Prostate gland (tissue), 2 donors: ENCODE results near the gene ARL5C. TPM values are rescaled to one million over a fixed set of nuclear protein-coding genes. Genes with fewer than 3 reads are reported as not detected.
"Not testable (repeated sequence)": the region's sequence is repeated elsewhere in the genome, so short reads cannot be mapped to it uniquely, and the experiment has no call there.

Experiments
- DNase-seq: peaks from one replicate; pipeline ENCODE4 v3.0.0-alpha.2; 2019; ENCODE audit warnings: low spot score
- H3K27ac ChIP-seq, 2 donors: fragments of 200-600 bp; sonication (generic); 2 replicates each; pipeline ENCODE4 v1.5.1; 2017 to 2019
- H3K27me3 ChIP-seq: fragments of 200-600 bp; sonication (generic); replicated peaks from 2 replicates; pipeline ENCODE4 v1.5.1; 2019; ENCODE audit not compliant: insufficient read depth
- H3K36me3 ChIP-seq, 2 donors: fragments of 200-600 bp; sonication (generic); 1 replicate in 1 of 2; 2 replicates in 1 of 2; pipeline versions ENCODE4 v1.5.1 to v1.8.1; 2017 to 2019
- H3K4me1 ChIP-seq: fragments of 200-600 bp; sonication (generic); replicated peaks from 2 replicates; pipeline ENCODE4 v1.5.1; 2019
- H3K4me3 ChIP-seq, 2 donors: fragments of 200-600 bp; sonication (generic); 2 replicates each; pipeline ENCODE4 v1.5.1; 2017 to 2019
- H3K9me3 ChIP-seq: fragments of 200-600 bp; sonication (generic); 2 replicates; pipeline ENCODE4 v1.5.1; 2017
- CTCF ChIP-seq, 4 experiments: fragments of 200-600 bp in 2 of 4; fragments of 450-650 bp in 2 of 4; sonication (generic) in 2 of 4; IDR thresholded peaks; 1 replicate in 3 of 4; 2 replicates in 1 of 4; pipeline ENCODE4 v1.5.1; 2016 to 2019; ENCODE audit warnings: antibody characterized with exemption in 4 of 4, mild to moderate bottlenecking in 2 of 4, moderate library complexity in 2 of 4
- POLR2A ChIP-seq: fragments of 450-650 bp; IDR thresholded peaks from one replicate; pipeline ENCODE4 v1.6.1; 2016; ENCODE audit warnings: antibody characterized with exemption, mild to moderate bottlenecking
- POLR2AphosphoS5 ChIP-seq: sonication (generic); formaldehyde crosslinking; IDR thresholded peaks from one replicate; pipeline ENCODE4 v1.6.1; 2017; ENCODE audit warnings: antibody characterized with exemption
- WGBS: methylation state at CpG from one replicate; pipeline ENCODE4 v1.1.5; 2018; 5-methylcytosine and 5-hydroxymethylcytosine counted together
- intact Hi-C: fragments of 100-400 bp; cut with DNase I; formaldehyde crosslinking; loops from one replicate; pipeline ENCODE4 v1.14.2; 2022
- total RNA-seq, 2 donors: library from RNA; depleted of rRNA; stranded (reverse); fragments of >200 nt; gene quantifications; one replicate each; pipeline ENCODE4 v1.1.0, GENCODE V29; 2016

Gene ARL5C
- total RNA-seq, 2 donors from 2014 or later, result not detected

GRCh38 chr17:39170109-39170508 lies 4.1 kb upstream of the ARL5C start:
- H3K36me3 ChIP-seq, result no peaks in the 10 kb centered on the region
- H3K27ac ChIP-seq, result no peak overlapping the region
- intact Hi-C loops, result no loop called here
- H3K4me3 ChIP-seq, result no peak overlapping the region
- TF ChIP-seq POLR2A, result no peak
- TF ChIP-seq CTCF (IDR thresholded peaks at IDR 0.05), result no peak
- no peak for TF ChIP-seq POLR2AphosphoS5
- no peaks in the 10 kb centered on the region for H3K4me1 ChIP-seq
- no peaks in the 10 kb centered on the region for H3K27me3 ChIP-seq
- 73% methylated on average over 4 of the region's 4 CpGs for WGBS
- H3K9me3 ChIP-seq, result no peaks in the 10 kb centered on the region
- DNase-seq, result no peak

DNA sequence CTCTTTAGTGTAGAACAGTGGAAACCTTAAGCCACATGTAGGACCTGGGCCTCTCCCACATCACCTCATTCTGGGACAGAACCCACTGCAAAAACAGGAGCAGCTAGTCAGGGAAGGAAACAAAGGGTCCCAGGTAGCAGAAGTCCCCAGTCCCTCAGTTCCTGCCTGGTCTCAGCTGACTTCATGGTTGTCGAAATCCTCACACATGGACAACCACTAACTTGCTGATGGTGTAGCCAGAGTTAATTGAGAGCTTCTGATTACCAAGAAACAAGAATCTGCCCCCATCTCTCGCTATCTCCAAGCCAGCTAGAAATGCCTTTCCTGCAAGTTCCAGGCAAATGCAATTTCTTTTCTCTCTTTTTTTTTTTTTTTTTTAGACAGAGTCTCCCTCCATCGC lies 3.6 kb upstream of the ARL5C start:
- WGBS, result 85% methylated on average over 3 of the region's 3 CpGs
- H3K36me3 ChIP-seq, result no peaks in the 10 kb centered on the region
- DNase-seq, result no peak
- TF ChIP-seq POLR2AphosphoS5 (no peak), CTCF (IDR thresholded peaks at IDR 0.05) (no peak), POLR2A (no peak)
- H3K27ac ChIP-seq, result no peak overlapping the region
- H3K4me3 ChIP-seq, result no peak overlapping the region
- no peaks in the 10 kb centered on the region for H3K4me1 ChIP-seq
- intact Hi-C loops, result no loop called here
- no peaks in the 10 kb centered on the region for H3K9me3 ChIP-seq
- H3K27me3 ChIP-seq, result no peaks in the 10 kb centered on the region

DNA sequence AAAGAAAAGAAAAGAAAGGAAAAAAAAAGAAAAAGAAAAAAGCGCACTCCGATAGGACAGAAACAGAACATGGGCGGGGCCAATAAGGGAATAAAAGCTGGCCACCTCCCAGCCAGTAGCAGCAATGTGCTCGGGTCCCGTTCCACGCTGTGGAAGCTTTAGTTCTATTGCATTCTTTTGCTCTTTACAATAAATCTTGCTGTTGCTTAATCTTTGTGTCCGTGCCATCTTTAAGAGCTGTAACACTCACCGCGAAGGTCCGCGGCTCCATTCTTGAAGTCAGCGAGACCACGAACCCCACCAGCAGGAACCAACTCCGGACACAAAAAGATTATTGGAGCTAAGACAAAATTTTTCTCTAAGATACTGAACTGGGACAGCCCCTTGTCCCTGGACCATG lies 3.1 kb upstream of the ARL5C start:
- no peak for TF ChIP-seq POLR2A
- WGBS, result 77% methylated on average over 14 of the region's 14 CpGs
- Histone ChIP-seq H3K27ac (no peak overlapping the region), H3K4me3 (no peak overlapping the region), H3K4me1 (no peaks in the 10 kb centered on the region), H3K27me3 (no peaks in the 10 kb centered on the region), H3K36me3 (no peaks in the 10 kb centered on the region), H3K9me3 (no peaks in the 10 kb centered on the region)
- intact Hi-C loops, result no loop called here
- no peak for DNase-seq

- H3K27me3 ChIP-seq, H3K4me3 ChIP-seq, DNase-seq, H3K36me3 ChIP-seq, intact Hi-C loops, H3K9me3 ChIP-seq, H3K27ac ChIP-seq, H3K4me1 ChIP-seq: not testable (repeated sequence)
- WGBS, result 95% methylated on average over 10 of the region's 10 CpGs
Observed at GRCh38 chr17:39168503-39168902, 2.5 kb upstream of the ARL5C start.

GRCh38 chr17:39167476-39167875 lies 1.5 kb upstream of the ARL5C start:
- TF ChIP-seq CTCF (IDR thresholded peaks at IDR 0.05) (no peak), POLR2A (no peak), POLR2AphosphoS5 (no peak)
- whole genome bisulfite sequencing, result 24% methylated on average over 2 of the region's 2 CpGs
- no peaks in the 10 kb centered on the region for H3K36me3 ChIP-seq
- H3K27ac ChIP-seq, result no peak overlapping the region
- intact Hi-C loops, result no loop called here
- no peak overlapping the region for H3K4me3 ChIP-seq
- no peaks in the 10 kb centered on the region for H3K9me3 ChIP-seq
- DNase-seq, result no peak
- no peaks in the 10 kb centered on the region for H3K27me3 ChIP-seq
- H3K4me1 ChIP-seq, result no peaks in the 10 kb centered on the region

- WGBS, result 60% methylated on average over 7 of the region's 7 CpGs
- no peak for DNase-seq
- TF ChIP-seq POLR2A (no peak), POLR2AphosphoS5 (no peak), CTCF (IDR thresholded peaks at IDR 0.05) (no peak)
- no peak overlapping the region for H3K27ac ChIP-seq
- no peaks in the 10 kb centered on the region for H3K27me3 ChIP-seq
- H3K9me3 ChIP-seq, result no peaks in the 10 kb centered on the region
- intact Hi-C loops, result no loop called here
- no peaks in the 10 kb centered on the region for H3K4me1 ChIP-seq
- no peaks in the 10 kb centered on the region for H3K36me3 ChIP-seq
- no peak overlapping the region for H3K4me3 ChIP-seq
Observed at GRCh38 chr17:39166437-39167335, 725 bp upstream of the ARL5C start.
